Osteoblast (primary cell): Measurements from ENCODE around the gene TCF15. TPM values are rescaled to one million over a fixed set of nuclear protein-coding genes. Genes with fewer than 3 reads are reported as not detected.

Experiments
- DNase-seq: peaks from one replicate; pipeline ENCODE4 v3.0.0; 2011; ENCODE audit warnings: low spot score, mixed read lengths; ENCODE audit not compliant: insufficient read length; ENCODE audit errors: missing footprints
- H2AFZ ChIP-seq: 2 replicates; pipeline ENCODE4 v1.6.0; 2011; ENCODE audit warnings: mild to moderate bottlenecking, low read length
- H3K27ac ChIP-seq: 2 replicates; pipeline ENCODE4 v1.5.1; 2011; ENCODE audit warnings: mild to moderate bottlenecking, low read depth, low read length, moderate library complexity
- H3K27me3 ChIP-seq: 2 replicates; pipeline ENCODE4 v1.6.0; 2012; ENCODE audit warnings: mild to moderate bottlenecking, control low read depth, inconsistent platforms, low read length, moderate library complexity; ENCODE audit not compliant: insufficient read depth
- H3K36me3 ChIP-seq: 2 replicates; pipeline ENCODE4 v1.5.1; 2011; ENCODE audit warnings: mild to moderate bottlenecking, low read length, control low read depth, moderate library complexity; ENCODE audit not compliant: insufficient read depth
- H3K4me1 ChIP-seq: 2 replicates; pipeline ENCODE4 v1.5.1; 2011; ENCODE audit warnings: mild to moderate bottlenecking, low read length, control low read depth, moderate library complexity; ENCODE audit not compliant: insufficient read depth
- H3K4me2 ChIP-seq: 2 replicates; pipeline ENCODE4 v1.6.0; 2011; ENCODE audit warnings: mild to moderate bottlenecking, low read length; ENCODE audit not compliant: insufficient read depth
- H3K4me3 ChIP-seq: fragments of 200-600 bp; sonication (generic); 3 replicates; pipeline ENCODE4 v1.5.1; 2012; ENCODE audit warnings: mild to moderate bottlenecking, low read length, inconsistent platforms; ENCODE audit not compliant: insufficient read depth
- H3K79me2 ChIP-seq: 2 replicates; pipeline ENCODE4 v1.6.0; 2012; ENCODE audit warnings: mild to moderate bottlenecking, low read length, control low read depth, inconsistent platforms; ENCODE audit not compliant: insufficient read depth
- H3K9me3 ChIP-seq: 2 replicates; pipeline ENCODE4 v1.5.1; 2011; ENCODE audit warnings: low read depth, low read length, control low read depth
- H4K20me1 ChIP-seq: 2 replicates; pipeline ENCODE4 v1.6.0; 2012; ENCODE audit warnings: mild to moderate bottlenecking, low read length, control low read depth; ENCODE audit not compliant: insufficient read depth
- CTCF ChIP-seq: IDR thresholded peaks from 2 replicates; pipeline ENCODE4 v1.5.1; 2011; ENCODE audit warnings: mild to moderate bottlenecking, low read depth, low read length, moderate library complexity; ENCODE audit errors: extremely low read depth
- total RNA-seq: library from RNA; depleted of rRNA; stranded (reverse); fragments of >200 nt; gene quantifications from 2 replicates; pipeline ENCODE4 v1.2.3, GENCODE V29; 2012

TCF15 gene
- total RNA-seq, 1 donor: not detected

GRCh38 chr20:562232-562897 lies 47.7 kb downstream of the TCF15 start:
- Histone ChIP-seq H4K20me1 (no peaks in the 10 kb centered on the region), H3K36me3 (no peaks in the 10 kb centered on the region), H3K79me2 (no peaks in the 10 kb centered on the region), H3K4me3 (no peak overlapping the region), H3K4me2 (no peak overlapping the region), H2AFZ (no peak overlapping the region), H3K27ac (no peak overlapping the region), H3K27me3 (peaks cover 9% of the 10 kb centered on the region), H3K9me3 (no peaks in the 10 kb centered on the region), H3K4me1 (no peaks in the 10 kb centered on the region)
- TF ChIP-seq CTCF: no peak
- DNase-seq: no peak

- peak; percentile 97 for TF ChIP-seq CTCF
Observed at GRCh38 chr20:561437-562231, 48.5 kb downstream of the TCF15 start.

GRCh38 chr20:560680-561079 lies 49.4 kb downstream of the TCF15 start:
- no peak for TF ChIP-seq CTCF
- no peak overlapping the region for H3K27ac ChIP-seq

More at GRCh38 chr20:561437-562231, 48.5 kb downstream of the TCF15 start:
- Histone ChIP-seq H3K4me3 (no peak overlapping the region), H3K36me3 (no peaks in the 10 kb centered on the region), H3K9me3 (no peaks in the 10 kb centered on the region), H4K20me1 (no peaks in the 10 kb centered on the region), H3K27ac (no peak overlapping the region), H3K4me1 (no peaks in the 10 kb centered on the region), H3K4me2 (no peak overlapping the region), H3K79me2 (no peaks in the 10 kb centered on the region), H2AFZ (no peak overlapping the region), H3K27me3 (peaks cover 5% of the 10 kb centered on the region)
- DNase-seq: peak; percentile 91

GRCh38 chr20:558117-558516 lies 52.0 kb downstream of the TCF15 start:
- TF ChIP-seq CTCF: no peak
- Histone ChIP-seq H3K4me1 (peaks cover 4% of the 10 kb centered on the region), H3K27me3 (peaks cover 5% of the 10 kb centered on the region), H2AFZ (no peak overlapping the region), H4K20me1 (no peaks in the 10 kb centered on the region), H3K79me2 (no peaks in the 10 kb centered on the region), H3K4me3 (no peak overlapping the region), H3K4me2 (no peak overlapping the region), H3K9me3 (no peaks in the 10 kb centered on the region), H3K36me3 (no peaks in the 10 kb centered on the region), H3K27ac (no peak overlapping the region)
- no peak for DNase-seq

More at GRCh38 chr20:560680-561079, 49.4 kb downstream of the TCF15 start:
- Histone ChIP-seq H3K4me3 (no peak overlapping the region), H3K36me3 (no peaks in the 10 kb centered on the region), H2AFZ (no peak overlapping the region), H3K79me2 (no peaks in the 10 kb centered on the region), H3K4me1 (no peaks in the 10 kb centered on the region), H3K9me3 (no peaks in the 10 kb centered on the region), H3K4me2 (no peak overlapping the region), H4K20me1 (no peaks in the 10 kb centered on the region), H3K27me3 (peaks cover 5% of the 10 kb centered on the region)
- no peak for DNase-seq
